Midbrain (tissue), 1 donor: Measurements from ENCODE around the gene MATCAP1.

Source experiments
- DNase-seq: peaks from one replicate; lab custom pipeline; 2025; lab: John Stamatoyannopoulos, UW

Gene MATCAP1

DNA sequence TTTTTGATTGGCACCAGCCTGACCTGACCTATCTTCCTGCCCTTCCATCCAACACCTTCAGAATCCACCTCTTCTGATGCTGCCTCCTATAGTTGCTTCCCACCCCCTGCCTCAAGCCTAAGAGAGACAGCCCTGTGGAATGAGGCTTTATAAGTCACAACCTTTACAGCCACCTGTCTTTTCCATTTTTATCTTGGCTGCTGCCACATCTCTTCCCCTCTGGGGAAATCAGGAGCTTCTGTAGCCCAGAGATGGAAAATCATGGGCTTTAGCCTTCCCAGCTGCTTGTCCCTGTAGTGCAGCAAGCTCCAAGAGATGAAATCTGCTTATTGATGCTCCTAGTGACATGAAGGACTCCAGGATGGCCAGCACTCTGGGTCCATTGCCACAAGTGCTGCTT is 55.3 kb downstream of the MATCAP1 start:
- DNase-seq = no peak
